GM12878 (cell line): ENCODE measurements around the gene BPIFB4. TPM values are rescaled to one million over a fixed set of nuclear protein-coding genes. Genes with fewer than 3 reads are reported as not detected.

Experiments used
- ATAC-seq: fragments of 200-7000 bp; cut with Tn5 transposase; 3 replicates; pipeline ENCODE4 v1.9.1; 2020; ENCODE audit warnings: mild to moderate bottlenecking, moderate library complexity
- BruUV-seq: library from RNA; stranded (reverse); fragments of 400-500 nt; replicated peaks from 2 replicates; lab custom pipeline; 2021; lab: Mats Ljungman, UMichigan
- CTCF ChIA-PET: fragments of 300-600 bp; sonication (Branson Sonifier 250); formaldehyde crosslinking; extraction: SDS; loops from one replicate; lab custom pipeline; 2021; ENCODE audit warnings: inconsistent platforms; lab: Yijun Ruan, JAX
- POLR2A ChIA-PET: fragments of 350-600 bp; formaldehyde crosslinking; extraction: SDS; loops from one replicate; lab custom pipeline; 2021; ENCODE audit warnings: inconsistent platforms; lab: Charles Lee
- RAD21 ChIA-PET: fragments of 300-600 bp; sonication (Branson Sonifier 250); formaldehyde crosslinking; loops from one replicate; lab custom pipeline; 2023; ENCODE audit warnings: antibody characterized with exemption; ENCODE audit not compliant: unreplicated experiment; lab: Charles Lee
- SMC1A ChIA-PET: fragments of 300-600 bp; sonication (Branson Sonifier 250); formaldehyde crosslinking; loops from one replicate; lab custom pipeline; 2023; ENCODE audit not compliant: unreplicated experiment, uncharacterized antibody; lab: Charles Lee
- DNase-seq: peaks from one replicate; pipeline ENCODE4 v3.0.0-alpha.2; 2011; ENCODE audit warnings: low read depth, low spot score
- FAIRE-seq: peaks from 3 replicates; lab custom pipeline; 2011; peaks lifted over from hg19 to GRCh38; lab: Jason Lieb, UNC
- H2AFZ ChIP-seq: 2 replicates; pipeline ENCODE4 v1.6.0; 2011; ENCODE audit warnings: low read depth, low read length, control low read depth; ENCODE audit not compliant: control insufficient read depth
- H3K27ac ChIP-seq: 2 replicates; pipeline ENCODE4 v1.5.1; 2011; ENCODE audit warnings: control low read depth; ENCODE audit not compliant: control insufficient read depth, insufficient read depth
- H3K27me3 ChIP-seq, 2 experiments: replicated peaks in 1 of 2; 2 replicates each; pipeline versions ENCODE4 v1.6.0 to v1.6.1; 2011; ENCODE audit warnings: low read length in 1 of 2; ENCODE audit not compliant: control insufficient read depth in 2 of 2, insufficient read depth in 2 of 2
- H3K36me3 ChIP-seq, 2 experiments: 2 replicates each; pipeline ENCODE4 v1.5.1; 2011; ENCODE audit warnings: low read length in 1 of 2; ENCODE audit not compliant: control insufficient read depth in 2 of 2, insufficient read depth in 2 of 2
- H3K4me1 ChIP-seq: 2 replicates; pipeline ENCODE4 v1.6.1; 2011; ENCODE audit warnings: mild to moderate bottlenecking, low read length, moderate library complexity, mixed read lengths; ENCODE audit not compliant: control insufficient read depth, insufficient read depth
- H3K4me2 ChIP-seq: 2 replicates; pipeline ENCODE4 v1.6.0; 2011; ENCODE audit warnings: control low read depth; ENCODE audit not compliant: control insufficient read depth, insufficient read depth
- H3K4me3 ChIP-seq: fragments of 200-600 bp; sonication (generic); 2 replicates; pipeline ENCODE4 v1.5.1; 2016
- H3K79me2 ChIP-seq: 2 replicates; pipeline ENCODE4 v1.6.0; 2011; ENCODE audit warnings: low read length; ENCODE audit not compliant: control insufficient read depth, insufficient read depth
- H3K9ac ChIP-seq: 2 replicates; pipeline ENCODE4 v1.8.0; 2011; ENCODE audit warnings: low read length, control low read depth, mixed read lengths; ENCODE audit not compliant: control insufficient read depth, insufficient read depth
- H3K9me3 ChIP-seq: replicated peaks from 3 replicates; pipeline ENCODE4 v1.5.1; 2011; ENCODE audit warnings: mild to moderate bottlenecking, low read length; ENCODE audit not compliant: control insufficient read depth, insufficient read depth
- H4K20me1 ChIP-seq: 2 replicates; pipeline ENCODE4 v1.6.0; 2011; ENCODE audit not compliant: control insufficient read depth, insufficient read depth
- ETV6 ChIP-seq, 2 experiments: fragments of 450-650 bp in 1 of 2; IDR thresholded peaks in 1 of 2; conservative IDR thresholded peaks in 1 of 2; 2 replicates each; pipeline ENCODE4 v1.6.1; 2014; ENCODE audit warnings: antibody characterized with exemption in 1 of 2, borderline replicate concordance in 1 of 2, low read depth in 1 of 2, mild to moderate bottlenecking in 1 of 2, moderate library complexity in 1 of 2
- FOS ChIP-seq: IDR thresholded peaks from 3 replicates; pipeline ENCODE4 v1.6.1; 2011; ENCODE audit warnings: borderline replicate concordance; ENCODE audit not compliant: insufficient read length; ENCODE audit errors: extremely low read depth
- HDGF ChIP-seq: fragments of 450-650 bp; IDR thresholded peaks from 2 replicates; pipeline ENCODE4 v1.6.1; 2016; ENCODE audit warnings: antibody characterized with exemption
- PAX5 ChIP-seq: IDR thresholded peaks from 2 replicates; pipeline ENCODE4 v1.6.1; 2011; ENCODE audit warnings: low read depth, low read length, borderline replicate concordance
- PBX3 ChIP-seq: IDR thresholded peaks from 2 replicates; pipeline ENCODE4 v1.6.1; 2011; ENCODE audit warnings: mild to moderate bottlenecking, low read depth, low read length, moderate library complexity; ENCODE audit not compliant: insufficient replicate concordance
- RAD21 ChIP-seq: IDR thresholded peaks from 2 replicates; pipeline ENCODE4 v1.6.1; 2011; ENCODE audit warnings: mild to moderate bottlenecking, low read depth, low read length, moderate library complexity; ENCODE audit not compliant: insufficient read depth
- SMC3 ChIP-seq: IDR thresholded peaks from 2 replicates; pipeline ENCODE4 v1.6.1; 2011; ENCODE audit warnings: low read length, improper control_type of control experiment, borderline replicate concordance
- STAT3 ChIP-seq: IDR thresholded peaks from 2 replicates; pipeline ENCODE4 v1.6.1; 2011; ENCODE audit warnings: low read depth, low read length, improper control_type of control experiment
- TAF1 ChIP-seq: IDR thresholded peaks from 2 replicates; pipeline ENCODE4 v1.6.1; 2011; ENCODE audit warnings: mild to moderate bottlenecking, low read depth, low read length, borderline replicate concordance
- ZNF274 ChIP-seq: IDR thresholded peaks from one replicate; pipeline ENCODE4 v1.8.0; 2011; ENCODE audit not compliant: insufficient read length, insufficient read depth
- WGBS: methylation state at CpG from one replicate; pipeline ENCODE4 v1.1.6; 2016; ENCODE audit warnings: low lambda C conversion rate; ENCODE audit not compliant: insufficient replicate concordance, insufficient coverage; ENCODE audit errors: missing lambda C conversion rate; 5-methylcytosine and 5-hydroxymethylcytosine counted together
- in situ Hi-C: fragments of 300-500 bp; cut with MboI; formaldehyde crosslinking; loops from 9 replicates; pipeline ENCODE4 v1.14.3; 2018; ENCODE audit warnings: mixed read lengths
- intact Hi-C: fragments of 100-400 bp; cut with micrococcal nuclease; formaldehyde crosslinking; loops from one replicate; pipeline ENCODE4 v1.14.2; 2022; ENCODE audit not compliant: unreplicated experiment
- polyA plus RNA-seq, 11 experiments: library from polyadenylated mRNA; depleted of rRNA in 4 of 11; unstranded in 6 of 11; stranded (reverse) in 5 of 11; fragments of >200 nt; fragmentation: Nextera tagmentation in 4 of 11; fragmentation: Illumina TruSeq in 1 of 11; extraction: Ambion mirVana in 4 of 11; extraction: Trizol in 1 of 11; gene quantifications; 1 replicate in 1 of 11; 2 replicates in 10 of 11; pipeline versions ENCODE4 v1.2.1 to v1.2.3, GENCODE V29; 2011 to 2016; ENCODE audit warnings: inconsistent platforms in 2 of 11, missing spikeins in 2 of 11, low read depth in 1 of 11
- total RNA-seq, 4 experiments: library from RNA; depleted of rRNA in 3 of 4; stranded (reverse); fragments of >200 nt in 3 of 4; fragmentation: Illumina TruSeq in 1 of 4; extraction: Trizol in 1 of 4; gene quantifications; 2 replicates each; pipeline versions ENCODE4 v1.2.1 to v1.2.3, GENCODE V29; 2013 to 2021

BPIFB4 gene
- total and polyA plus RNA-seq, 10 of the 15 experiments (the other 5 are each of a cell fraction or from before 2014, with no cell fraction given): 0.12 TPM; not detected in 9

- no peaks in the 10 kb centered on the region; a peak in 1 of 4 replicates for H3K27me3 ChIP-seq
- ChIA-PET RAD21 (no interaction called here), SMC1A (no interaction called here), CTCF (interaction anchor here (1.3 kb wide), 1 partner anchor 190 kb away, joined by 3 read pairs; no protein-coding TSS in a partner anchor), POLR2A (no interaction called here)
- no peaks in the 10 kb centered on the region for H3K9me3 ChIP-seq
- no peak for DNase-seq
- no peak overlapping the region for H3K4me3 ChIP-seq
- no peak for FAIRE-seq
- ATAC-seq: no peak
- H3K27ac ChIP-seq: no peak overlapping the region
- H3K36me3 ChIP-seq: no peaks in the 10 kb centered on the region
- in situ Hi-C loops: no loop called here
- intact Hi-C loops: no loop called here
- no peaks in the 10 kb centered on the region for H4K20me1 ChIP-seq
- no TSS peak for BruUV-seq
- TF ChIP-seq RAD21 (no peak), PAX5 (no peak), FOS (no peak)
- no peak overlapping the region for H3K9ac ChIP-seq
- WGBS: 45% methylated on average over 3 of the region's 3 CpGs
- H3K4me1 ChIP-seq: no peaks in the 10 kb centered on the region
- no peak overlapping the region for H2AFZ ChIP-seq
- no peak overlapping the region for H3K4me2 ChIP-seq
- no peaks in the 10 kb centered on the region for H3K79me2 ChIP-seq
Observed at GRCh38 chr20:33092361-33092760, 12.9 kb downstream of the BPIFB4 start.

- ATAC-seq (no peak), DNase-seq (no peak), FAIRE-seq (no peak)
- intact Hi-C loops (no loop called here), in situ Hi-C loops (no loop called here)
- Histone ChIP-seq H3K4me2 (no peak overlapping the region), H4K20me1 (no peaks in the 10 kb centered on the region), H3K36me3 (no peaks in the 10 kb centered on the region), H3K27me3 (no peaks in the 10 kb centered on the region; a peak in 1 of 4 replicates), H3K79me2 (no peaks in the 10 kb centered on the region), H3K4me3 (no peak overlapping the region), H3K9ac (no peak overlapping the region), H3K9me3 (no peaks in the 10 kb centered on the region), H2AFZ (no peak overlapping the region), H3K4me1 (no peaks in the 10 kb centered on the region), H3K27ac (no peak overlapping the region)
- ChIA-PET POLR2A (no interaction called here), SMC1A (no interaction called here), CTCF (no interaction called here), RAD21 (no interaction called here)
- TF ChIP-seq STAT3 (no peak), PBX3 (no peak), HDGF (no peak), TAF1 (no peak), SMC3 (no peak), ETV6 (conservative IDR thresholded peaks at IDR 0.05 in 1 of 2, IDR thresholded peaks at IDR 0.05 in 1 of 2; ENCODE audit: borderline replicate concordance in 1 of 2, low read depth in 1 of 2) (no peak), ZNF274 (no peak)
- 63% methylated on average over 1 of the region's 1 CpG for WGBS
- BruUV-seq: no TSS peak
Observed at GRCh38 chr20:33093074-33093473, 13.6 kb downstream of the BPIFB4 start.
